ES-I3 (cell line): ENCODE data around the gene CHST11.

Experiments used
- H3K36me3 ChIP-seq: 2 replicates; pipeline ENCODE4 v1.6.1; 2013; ENCODE audit warnings: mild to moderate bottlenecking, low read length, control low read depth, moderate library complexity; ENCODE audit not compliant: insufficient read depth
- H3K4me1 ChIP-seq: 2 replicates; pipeline ENCODE4 v1.6.1; 2013; ENCODE audit warnings: mild to moderate bottlenecking, control low read depth, low read length; ENCODE audit not compliant: insufficient read depth
- H3K9ac ChIP-seq: 2 replicates; pipeline ENCODE4 v1.6.1; 2013; ENCODE audit warnings: low read depth, mild to moderate bottlenecking, low read length, moderate library complexity
- H3K9me3 ChIP-seq: 2 replicates; pipeline ENCODE4 v1.6.1; 2013; ENCODE audit warnings: mild to moderate bottlenecking, low read length, moderate library complexity; ENCODE audit not compliant: control insufficient read depth, insufficient read depth

CHST11 gene

GRCh38 chr12:104809706-104810385 is 353.1 kb downstream of the CHST11 start:
- H3K9me3 ChIP-seq: no peaks in the 10 kb centered on the region
- H3K9ac ChIP-seq: no peak overlapping the region
- no peaks in the 10 kb centered on the region for H3K36me3 ChIP-seq
- no peaks in the 10 kb centered on the region for H3K4me1 ChIP-seq
